Fibroblast of lung (primary cell): ENCODE data around the gene TMEM41A.

Experiments used
- EZH2 ChIP-seq: IDR thresholded peaks from 2 replicates; pipeline ENCODE4 v1.5.1; 2012; ENCODE audit warnings: low read length, control low read depth, mild to moderate bottlenecking; ENCODE audit errors: missing control alignments
- TF ChIP-seq, protein P1 (sequence below), 2 donors: IDR thresholded peaks in 1 of 2; conservative IDR thresholded peaks in 1 of 2; 1 replicate in 1 of 2; 2 replicates in 1 of 2; pipeline ENCODE4 v1.5.1; 2011 to 2012; ENCODE audit warnings: low read length in 2 of 2, control low read depth in 1 of 2, inconsistent platforms in 1 of 2, low read depth in 1 of 2, mild to moderate bottlenecking in 1 of 2

DNA sequence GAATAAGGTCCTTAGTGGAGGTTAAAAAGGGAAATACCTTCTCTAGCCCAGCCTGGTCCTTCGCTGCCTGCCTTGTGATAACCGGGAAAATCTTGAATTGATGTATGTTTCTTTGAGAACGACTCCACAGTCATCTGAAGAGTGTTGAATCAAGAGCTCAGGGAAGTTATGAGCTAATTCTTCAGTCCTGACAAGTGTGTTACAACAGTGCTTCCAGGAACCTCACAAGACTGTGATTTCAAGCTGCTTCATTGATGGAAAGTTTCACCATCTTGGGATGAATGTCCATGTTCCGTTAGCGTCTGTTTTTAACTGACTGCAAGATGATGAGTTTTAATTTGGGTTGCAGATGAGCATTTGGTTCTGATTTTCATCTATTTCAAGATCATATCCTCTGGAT, 12.4 kb downstream of the TMEM41A start:
- TF ChIP-seq, protein P1, sequence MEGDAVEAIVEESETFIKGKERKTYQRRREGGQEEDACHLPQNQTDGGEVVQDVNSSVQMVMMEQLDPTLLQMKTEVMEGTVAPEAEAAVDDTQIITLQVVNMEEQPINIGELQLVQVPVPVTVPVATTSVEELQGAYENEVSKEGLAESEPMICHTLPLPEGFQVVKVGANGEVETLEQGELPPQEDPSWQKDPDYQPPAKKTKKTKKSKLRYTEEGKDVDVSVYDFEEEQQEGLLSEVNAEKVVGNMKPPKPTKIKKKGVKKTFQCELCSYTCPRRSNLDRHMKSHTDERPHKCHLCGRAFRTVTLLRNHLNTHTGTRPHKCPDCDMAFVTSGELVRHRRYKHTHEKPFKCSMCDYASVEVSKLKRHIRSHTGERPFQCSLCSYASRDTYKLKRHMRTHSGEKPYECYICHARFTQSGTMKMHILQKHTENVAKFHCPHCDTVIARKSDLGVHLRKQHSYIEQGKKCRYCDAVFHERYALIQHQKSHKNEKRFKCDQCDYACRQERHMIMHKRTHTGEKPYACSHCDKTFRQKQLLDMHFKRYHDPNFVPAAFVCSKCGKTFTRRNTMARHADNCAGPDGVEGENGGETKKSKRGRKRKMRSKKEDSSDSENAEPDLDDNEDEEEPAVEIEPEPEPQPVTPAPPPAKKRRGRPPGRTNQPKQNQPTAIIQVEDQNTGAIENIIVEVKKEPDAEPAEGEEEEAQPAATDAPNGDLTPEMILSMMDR (conservative IDR thresholded peaks at IDR 0.05 in 1 of 2, IDR thresholded peaks at IDR 0.05 in 1 of 2; ENCODE audit: low read depth in 1 of 2, low read length in 2 of 2) = no peak
- no peak for TF ChIP-seq EZH2
